GM10266 (cell line): ENCODE results near the gene NT5DC1.

Experiments
- DNase-seq: peaks from one replicate; pipeline ENCODE4 v3.0.0; 2012; ENCODE audit errors: extremely low spot score
- CTCF ChIP-seq: IDR thresholded peaks from 2 replicates; pipeline ENCODE4 v1.5.1; 2012; ENCODE audit warnings: mild to moderate bottlenecking, low read depth; ENCODE audit not compliant: control insufficient read depth, insufficient read depth; ENCODE audit errors: missing control alignments

The NT5DC1 gene

GRCh38 chr6:116074732-116075390 lies 25.8 kb upstream of the NT5DC1 start:
- no peak for TF ChIP-seq CTCF
- DNase-seq, result no peak

- no peak for TF ChIP-seq CTCF
- no peak for DNase-seq
Observed at GRCh38 chr6:116078522-116078921, 22.1 kb upstream of the NT5DC1 start.

GRCh38 chr6:116078945-116079344 lies 21.7 kb upstream of the NT5DC1 start:
- no peak for DNase-seq
- TF ChIP-seq CTCF, result no peak

GRCh38 chr6:116083052-116083451 lies 17.6 kb upstream of the NT5DC1 start:
- DNase-seq, result no peak
- TF ChIP-seq CTCF, result no peak

GRCh38 chr6:116084284-116084683 lies 16.4 kb upstream of the NT5DC1 start:
- TF ChIP-seq CTCF, result no peak
- DNase-seq, result no peak

- TF ChIP-seq CTCF, result no peak
Observed at GRCh38 chr6:116087437-116088027, 13.1 kb upstream of the NT5DC1 start.

GRCh38 chr6:116088946-116089345 lies 11.7 kb upstream of the NT5DC1 start:
- no peak for TF ChIP-seq CTCF
- DNase-seq, result no peak

More at GRCh38 chr6:116087437-116088027, 13.1 kb upstream of the NT5DC1 start:
- DNase-seq, result peak; percentile 40
